Fibroblast of lung (primary cell): ENCODE data around the gene PLAA. TPM values are rescaled to one million over a fixed set of nuclear protein-coding genes. Genes with fewer than 3 reads are reported as not detected.

Experiments used
- DNase-seq, 2 donors: peaks; one replicate each; pipeline versions ENCODE4 v3.0.0 to v3.0.0-alpha.2; 2010; ENCODE audit warnings: low read depth in 2 of 2
- H2AFZ ChIP-seq: 2 replicates; pipeline ENCODE4 v1.5.1; 2012; ENCODE audit warnings: low read length, control low read depth, inconsistent platforms
- H3K27ac ChIP-seq: 2 replicates; pipeline ENCODE4 v1.5.1; 2011; ENCODE audit warnings: low read length, control low read depth; ENCODE audit not compliant: insufficient read depth
- H3K27me3 ChIP-seq: 2 replicates; pipeline ENCODE4 v1.5.1; 2011; ENCODE audit warnings: mild to moderate bottlenecking, low read length; ENCODE audit not compliant: control insufficient read depth, insufficient read depth
- H3K36me3 ChIP-seq: 2 replicates; pipeline ENCODE4 v1.5.1; 2011; ENCODE audit warnings: low read length; ENCODE audit not compliant: control insufficient read depth, insufficient read depth
- H3K4me1 ChIP-seq: 2 replicates; pipeline ENCODE4 v1.5.1; 2011; ENCODE audit warnings: low read length; ENCODE audit not compliant: control insufficient read depth, insufficient read depth; ENCODE audit errors: extremely low read depth
- H3K4me2 ChIP-seq: 2 replicates; pipeline ENCODE4 v1.5.1; 2011; ENCODE audit warnings: low read length, control low read depth; ENCODE audit not compliant: insufficient read depth; ENCODE audit errors: extremely low read depth
- H3K4me3 ChIP-seq, 4 experiments: fragments of 200-600 bp in 1 of 4; sonication (generic) in 1 of 4; replicated peaks in 1 of 4; 2 replicates each; pipeline ENCODE4 v1.5.1; 2011 to 2016; ENCODE audit warnings: low read length in 4 of 4, low read depth in 3 of 4, mild to moderate bottlenecking in 3 of 4, control low read depth in 2 of 4, inconsistent platforms in 1 of 4, mixed read lengths in 1 of 4; ENCODE audit not compliant: insufficient read depth in 1 of 4; ENCODE audit errors: control extremely low read depth in 1 of 4
- H3K79me2 ChIP-seq: 2 replicates; pipeline ENCODE4 v1.5.1; 2012; ENCODE audit warnings: mild to moderate bottlenecking, low read length, inconsistent platforms; ENCODE audit not compliant: control insufficient read depth, insufficient read depth
- H3K9ac ChIP-seq: 2 replicates; pipeline ENCODE4 v1.5.1; 2011; ENCODE audit warnings: mild to moderate bottlenecking, low read length, control low read depth; ENCODE audit not compliant: insufficient read depth
- H3K9me3 ChIP-seq: 2 replicates; pipeline ENCODE4 v1.5.1; 2012; ENCODE audit warnings: low read depth, low read length; ENCODE audit not compliant: control insufficient read depth, insufficient read depth
- H4K20me1 ChIP-seq: 2 replicates; pipeline ENCODE4 v1.5.1; 2011; ENCODE audit warnings: low read length; ENCODE audit not compliant: control insufficient read depth, insufficient read depth; ENCODE audit errors: extremely low read depth
- EZH2 ChIP-seq: IDR thresholded peaks from 2 replicates; pipeline ENCODE4 v1.5.1; 2012; ENCODE audit warnings: low read length, control low read depth, mild to moderate bottlenecking; ENCODE audit errors: missing control alignments
- polyA plus RNA-seq, 2 donors: library from polyadenylated mRNA; depleted of rRNA in 1 of 2; stranded (reverse) in 1 of 2; unstranded in 1 of 2; fragments of >200 nt; gene quantifications; 2 replicates each; pipeline ENCODE4 v1.2.1, GENCODE V29; 2011 to 2012; ENCODE audit warnings: missing spikeins in 1 of 2
- total RNA-seq: library from RNA; depleted of rRNA; stranded (reverse); fragments of >200 nt; gene quantifications from 2 replicates; pipeline ENCODE4 v1.2.1, GENCODE V29; 2014
- TF ChIP-seq, protein P1 (sequence below), 2 donors: IDR thresholded peaks in 1 of 2; conservative IDR thresholded peaks in 1 of 2; 1 replicate in 1 of 2; 2 replicates in 1 of 2; pipeline ENCODE4 v1.5.1; 2011 to 2012; ENCODE audit warnings: low read length in 2 of 2, control low read depth in 1 of 2, inconsistent platforms in 1 of 2, low read depth in 1 of 2, mild to moderate bottlenecking in 1 of 2

The PLAA gene
- total and polyA plus RNA-seq, 2 donors (not counting 1 experiment from before 2014, with no cell fraction given): 29.2 to 38.1 TPM

DNA sequence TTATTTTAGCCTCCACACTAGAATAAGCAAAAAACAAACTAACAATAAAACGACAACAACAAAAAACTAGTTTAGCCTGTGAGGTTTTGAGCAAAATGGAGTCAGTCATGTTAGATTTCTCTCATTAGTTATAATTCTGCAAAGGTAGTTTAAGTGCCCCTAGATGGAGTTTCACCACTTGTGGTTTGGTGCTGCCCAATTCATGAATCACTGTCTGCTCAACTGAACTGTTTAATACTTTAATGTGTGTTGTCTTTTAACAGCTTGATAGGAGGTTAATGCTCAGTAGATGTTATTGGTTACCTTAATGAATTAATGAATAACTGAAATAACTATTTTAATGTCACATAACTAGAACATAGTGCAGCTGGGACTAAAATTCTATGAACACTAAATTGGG, 3.5 kb upstream of the PLAA start:
- TF ChIP-seq, protein P1, sequence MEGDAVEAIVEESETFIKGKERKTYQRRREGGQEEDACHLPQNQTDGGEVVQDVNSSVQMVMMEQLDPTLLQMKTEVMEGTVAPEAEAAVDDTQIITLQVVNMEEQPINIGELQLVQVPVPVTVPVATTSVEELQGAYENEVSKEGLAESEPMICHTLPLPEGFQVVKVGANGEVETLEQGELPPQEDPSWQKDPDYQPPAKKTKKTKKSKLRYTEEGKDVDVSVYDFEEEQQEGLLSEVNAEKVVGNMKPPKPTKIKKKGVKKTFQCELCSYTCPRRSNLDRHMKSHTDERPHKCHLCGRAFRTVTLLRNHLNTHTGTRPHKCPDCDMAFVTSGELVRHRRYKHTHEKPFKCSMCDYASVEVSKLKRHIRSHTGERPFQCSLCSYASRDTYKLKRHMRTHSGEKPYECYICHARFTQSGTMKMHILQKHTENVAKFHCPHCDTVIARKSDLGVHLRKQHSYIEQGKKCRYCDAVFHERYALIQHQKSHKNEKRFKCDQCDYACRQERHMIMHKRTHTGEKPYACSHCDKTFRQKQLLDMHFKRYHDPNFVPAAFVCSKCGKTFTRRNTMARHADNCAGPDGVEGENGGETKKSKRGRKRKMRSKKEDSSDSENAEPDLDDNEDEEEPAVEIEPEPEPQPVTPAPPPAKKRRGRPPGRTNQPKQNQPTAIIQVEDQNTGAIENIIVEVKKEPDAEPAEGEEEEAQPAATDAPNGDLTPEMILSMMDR (conservative IDR thresholded peaks at IDR 0.05 in 1 of 2, IDR thresholded peaks at IDR 0.05 in 1 of 2; ENCODE audit: low read depth in 1 of 2, low read length in 2 of 2): no peak
- no peak for TF ChIP-seq EZH2
- DNase-seq: no peak
- H3K4me1 ChIP-seq: no peaks in the 10 kb centered on the region

GRCh38 chr9:26949637-26950069, 2.6 kb upstream of the PLAA start:
- Histone ChIP-seq H4K20me1 (no peaks in the 10 kb centered on the region), H3K4me3 (no peak overlapping the region), H3K4me1 (no peaks in the 10 kb centered on the region), H3K4me2 (no peak overlapping the region), H3K79me2 (peaks cover 22% of the 10 kb centered on the region), H2AFZ (no peak overlapping the region), H3K9ac (no peak overlapping the region), H3K27ac (no peak overlapping the region), H3K36me3 (no peaks in the 10 kb centered on the region), H3K27me3 (no peaks in the 10 kb centered on the region), H3K9me3 (no peaks in the 10 kb centered on the region)
- DNase-seq: peak in 1 of 2 donors; percentile 59
- TF ChIP-seq EZH2: no peak
- TF ChIP-seq, protein P1 (conservative IDR thresholded peaks at IDR 0.05 in 1 of 2, IDR thresholded peaks at IDR 0.05 in 1 of 2; ENCODE audit: low read depth in 1 of 2, low read length in 2 of 2): no peak

More for the DNA sequence above, 3.5 kb upstream of the PLAA start:
- Histone ChIP-seq H3K27ac (no peak overlapping the region), H3K9ac (no peak overlapping the region), H3K27me3 (no peaks in the 10 kb centered on the region), H3K9me3 (no peaks in the 10 kb centered on the region), H4K20me1 (no peaks in the 10 kb centered on the region), H3K4me2 (no peak overlapping the region), H3K79me2 (peaks cover 14% of the 10 kb centered on the region), H3K4me3 (no peak overlapping the region), H2AFZ (no peak overlapping the region), H3K36me3 (no peaks in the 10 kb centered on the region)

- H3K79me2 ChIP-seq: peaks cover 41% of the 10 kb centered on the region
- no peaks in the 10 kb centered on the region for H3K4me1 ChIP-seq
- H3K27me3 ChIP-seq: no peaks in the 10 kb centered on the region
- DNase-seq: peak in 1 of 2 donors; percentile 26
- H3K4me3 ChIP-seq: peak overlapping the region; percentile 88 to 94 (median 90)
- TF ChIP-seq EZH2: no peak
- TF ChIP-seq, protein P1 (conservative IDR thresholded peaks at IDR 0.05 in 1 of 2, IDR thresholded peaks at IDR 0.05 in 1 of 2; ENCODE audit: low read depth in 1 of 2, low read length in 2 of 2): no peak
- peak overlapping the region; percentile 16 for H3K4me2 ChIP-seq
- H4K20me1 ChIP-seq: no peaks in the 10 kb centered on the region
- peak overlapping the region; percentile 98 for H3K9ac ChIP-seq
- H3K9me3 ChIP-seq: no peaks in the 10 kb centered on the region
- H3K36me3 ChIP-seq: no peaks in the 10 kb centered on the region
- peak overlapping the region; percentile 99 for H3K27ac ChIP-seq
- peak overlapping the region; percentile 88 for H2AFZ ChIP-seq
Measured at GRCh38 chr9:26947736-26948135, 694 bp upstream of the PLAA start.
